K562 (cell line): ENCODE data around the gene ZNF566. TPM values are rescaled to one million over a fixed set of nuclear protein-coding genes. Genes with fewer than 3 reads are reported as not detected.

Experiments used
- ATAC-seq: fragments of 200-7000 bp; cut with Tn5 transposase; 3 replicates; pipeline ENCODE4 v1.9.1; 2020; ENCODE audit warnings: moderate library complexity
- BruUV-seq: library from RNA; stranded (reverse); fragments of 400-500 nt; replicated peaks from 2 replicates; lab custom pipeline; 2021; lab: Mats Ljungman, UMichigan
- CTCF ChIA-PET: fragments of 300-600 bp; formaldehyde crosslinking; extraction: SDS; loops from one replicate; lab custom pipeline; 2021; ENCODE audit warnings: low intra/inter-chr PET ratio; lab: Yijun Ruan, JAX
- POLR2A ChIA-PET: fragments of 300-600, 350-650 bp; sonication (Branson Sonifier 250); formaldehyde crosslinking; extraction: SDS; loops from one replicate; lab custom pipeline; 2021; ENCODE audit warnings: antibody characterized with exemption, inconsistent platforms; lab: Yijun Ruan, JAX
- DNase-seq, 4 experiments: peaks; one replicate each; pipeline versions ENCODE4 v3.0.0 to v3.0.0-alpha.2; 2011 to 2018; ENCODE audit warnings: low spot score in 3 of 4, mixed read lengths in 3 of 4; ENCODE audit errors: extremely low read depth in 1 of 4
- FAIRE-seq: peaks from 2 replicates; lab custom pipeline; 2011; peaks lifted over from hg19 to GRCh38; lab: Jason Lieb, UNC
- H2AFZ ChIP-seq: 2 replicates; pipeline ENCODE4 v1.6.0; 2011; ENCODE audit warnings: low read depth, low read length, control low read depth, inconsistent platforms
- H3K27ac ChIP-seq: fragments of 200-600 bp; 3 replicates; pipeline ENCODE4 v1.8.0; 2011; ENCODE audit warnings: low read depth, mild to moderate bottlenecking, control low read depth, inconsistent platforms, low read length, moderate library complexity, mixed read lengths; ENCODE audit errors: extremely low read depth
- H3K27me3 ChIP-seq, 2 experiments: fragments of 300-600 bp in 1 of 2; 2 replicates in 1 of 2; 3 replicates in 1 of 2; pipeline versions ENCODE4 v1.6.0 to v1.8.0; 2011; ENCODE audit warnings: inconsistent platforms in 2 of 2, low read length in 2 of 2, mild to moderate bottlenecking in 1 of 2, mixed read lengths in 1 of 2, moderate library complexity in 1 of 2; ENCODE audit not compliant: control insufficient read depth in 2 of 2, insufficient read depth in 2 of 2
- H3K36me3 ChIP-seq: fragments of 300-600 bp; 3 replicates; pipeline ENCODE4 v1.8.0; 2011; ENCODE audit warnings: mild to moderate bottlenecking, low read length, inconsistent platforms; ENCODE audit not compliant: control insufficient read depth, insufficient read depth
- H3K4me1 ChIP-seq, 2 experiments: fragments of 200-600 bp in 1 of 2; replicated peaks in 1 of 2; 2 replicates in 1 of 2; 3 replicates in 1 of 2; pipeline versions ENCODE4 v1.5.1 to v1.8.0; 2011; ENCODE audit warnings: inconsistent platforms in 2 of 2, low read length in 2 of 2, mild to moderate bottlenecking in 1 of 2, mixed read lengths in 1 of 2, moderate library complexity in 1 of 2; ENCODE audit not compliant: control insufficient read depth in 2 of 2, insufficient read depth in 2 of 2
- H3K4me2 ChIP-seq: 2 replicates; pipeline ENCODE4 v1.6.1; 2011; ENCODE audit warnings: low read length, control low read depth, inconsistent platforms, mixed read lengths; ENCODE audit not compliant: insufficient read depth
- H3K4me3 ChIP-seq: fragments of 200-600 bp; sonication (generic), shearing (Covaris generic); 2 replicates; pipeline ENCODE4 v1.5.1; 2016; ENCODE audit warnings: control low read depth, inconsistent platforms
- H3K79me2 ChIP-seq: fragments of 200-600 bp; 3 replicates; pipeline ENCODE4 v1.8.0; 2011; ENCODE audit warnings: low read length, inconsistent platforms; ENCODE audit not compliant: control insufficient read depth, insufficient read depth
- H3K9ac ChIP-seq, 2 experiments: 2 replicates each; pipeline versions ENCODE4 v1.6.0 to v1.6.1; 2011; ENCODE audit warnings: low read depth in 2 of 2, low read length in 2 of 2, control low read depth in 1 of 2, inconsistent platforms in 1 of 2, mild to moderate bottlenecking in 1 of 2, mixed read lengths in 1 of 2; ENCODE audit not compliant: insufficient read depth in 1 of 2
- H3K9me1 ChIP-seq: one replicate; pipeline ENCODE4 v1.6.0; 2011; ENCODE audit warnings: inconsistent platforms, mild to moderate bottlenecking, low read length, moderate library complexity; ENCODE audit not compliant: control insufficient read depth, insufficient read depth
- H3K9me3 ChIP-seq: replicated peaks from 2 replicates; pipeline ENCODE4 v1.5.1; 2011; ENCODE audit warnings: low read depth, low read length, inconsistent platforms; ENCODE audit not compliant: control insufficient read depth, insufficient read depth
- H4K20me1 ChIP-seq: replicated peaks from 2 replicates; pipeline ENCODE4 v1.6.1; 2011; ENCODE audit warnings: low read length, inconsistent platforms, mixed read lengths; ENCODE audit not compliant: control insufficient read depth, insufficient read depth
- AFF1 ChIP-seq, 2 experiments: fragments of 450-650 bp; IDR thresholded peaks; 2 replicates each; pipeline ENCODE4 v1.6.1; 2018; ENCODE audit warnings: mild to moderate bottlenecking in 2 of 2, low read depth in 1 of 2; ENCODE audit not compliant: partially characterized antibody in 2 of 2
- CBFA2T2 ChIP-seq: fragments of 450-650 bp; conservative IDR thresholded peaks from 2 replicates; pipeline ENCODE4 v1.6.1; 2017; ENCODE audit warnings: mild to moderate bottlenecking
- GATAD2B ChIP-seq: fragments of 450-650 bp; IDR thresholded peaks from 2 replicates; pipeline ENCODE4 v1.6.1; 2017; ENCODE audit warnings: mild to moderate bottlenecking, borderline replicate concordance
- HOXB6 ChIP-seq: fragments of 250-450 bp; sonication (Bioruptor Pico); IDR thresholded peaks from 2 replicates; pipeline ENCODE4 v1.5.1; 2022; ENCODE audit warnings: mild to moderate bottlenecking, borderline replicate concordance
- MLX ChIP-seq, 2 experiments: fragments of 450-650 bp in 1 of 2; sonication (generic) in 1 of 2; formaldehyde crosslinking; conservative IDR thresholded peaks; 2 replicates each; pipeline versions ENCODE4 v1.4.0 to v1.8.1; 2020 to 2022; ENCODE audit warnings: mild to moderate bottlenecking in 1 of 2, missing genetic modification reagents in 1 of 2
- MYNN ChIP-seq, 2 experiments: sonication (generic); formaldehyde crosslinking in 1 of 2; IDR thresholded peaks; 2 replicates each; pipeline versions ENCODE4 v1.5.0 to v1.6.1; 2016 to 2020; ENCODE audit warnings: antibody characterized with exemption in 1 of 2, missing genetic modification reagents in 1 of 2
- NFE2 ChIP-seq: IDR thresholded peaks from 2 replicates; pipeline ENCODE4 v1.6.1; 2014; ENCODE audit warnings: antibody characterized with exemption, low read depth
- PKNOX1 ChIP-seq: fragments of 450-650 bp; IDR thresholded peaks from 2 replicates; pipeline ENCODE4 v1.6.1; 2016
- RBFOX2 ChIP-seq: fragments of 200-400 bp; formaldehyde crosslinking; IDR thresholded peaks from 2 replicates; pipeline ENCODE4 v1.6.1; 2017; ENCODE audit warnings: low read depth, mild to moderate bottlenecking, low read length, moderate library complexity
- THRA ChIP-seq: fragments of 450-650 bp; IDR thresholded peaks from 2 replicates; pipeline ENCODE4 v1.6.1; 2017; ENCODE audit warnings: mild to moderate bottlenecking, moderate library complexity
- TRIM28 ChIP-seq: fragments of 450-650 bp; IDR thresholded peaks from 2 replicates; pipeline ENCODE4 v1.6.1; 2017
- ZNF316 ChIP-seq: fragments of 450-650 bp; IDR thresholded peaks from 2 replicates; pipeline ENCODE4 v1.6.1; 2016
- ZNF668 ChIP-seq: fragments of 250-450 bp; sonication (Bioruptor Pico); IDR thresholded peaks from 2 replicates; pipeline ENCODE4 v1.8.0; 2022; ENCODE audit warnings: mild to moderate bottlenecking, inconsistent platforms
- WGBS: fragments of 100-300 bp; shearing (Covaris generic); methylation state at CpG from one replicate; pipeline ENCODE4 v1.1.6; 2016; ENCODE audit warnings: low coverage, mixed read lengths; ENCODE audit not compliant: insufficient coverage; ENCODE audit errors: missing lambda C conversion rate; 5-methylcytosine and 5-hydroxymethylcytosine counted together
- in situ Hi-C: fragments of 300-500 bp; cut with MboI; formaldehyde crosslinking; loops from 4 replicates; pipeline ENCODE4 v1.15.0; 2018; ENCODE audit warnings: inconsistent platforms, mixed read lengths
- intact Hi-C: fragments of 100-400 bp; cut with micrococcal nuclease; formaldehyde crosslinking; loops from 2 replicates; pipeline ENCODE4 v1.14.2; 2022
- polyA plus RNA-seq, 8 experiments: library from polyadenylated mRNA; depleted of rRNA in 4 of 8; stranded (reverse) in 5 of 8; unstranded in 3 of 8; fragments of >200 nt; fragmentation: Nextera tagmentation in 2 of 8; fragmentation: Illumina TruSeq in 1 of 8; extraction: Ambion mirVana in 2 of 8; extraction: Trizol in 1 of 8; gene quantifications; 2 replicates each; pipeline versions ENCODE4 v1.2.1 to v1.2.3, GENCODE V29; 2011 to 2014; ENCODE audit warnings: inconsistent platforms in 1 of 8, missing spikeins in 1 of 8
- total RNA-seq, 7 experiments: library from RNA; depleted of rRNA in 6 of 7; stranded (reverse); fragments of >200 nt in 6 of 7; fragmentation: Illumina TruSeq in 2 of 7; extraction: Trizol in 2 of 7; gene quantifications; 2 replicates each; pipeline versions ENCODE4 v1.2.1 to v1.2.3, GENCODE V29; 2011 to 2021; ENCODE audit warnings: low replicate concordance in 1 of 7

The ZNF566 gene
- total and polyA plus RNA-seq, 9 of the 15 experiments (the other 6 are each of a cell fraction or from before 2014, with no cell fraction given), result 5.5 to 11.4 (median 9.7) TPM

GRCh38 chr19:36497001-36497400 lies 7.6 kb upstream of the ZNF566 start:
- no peak overlapping the region for H3K27ac ChIP-seq
- intact Hi-C loops (no loop called here), in situ Hi-C loops (no loop called here)
- no peak overlapping the region for H3K4me3 ChIP-seq
- no peak overlapping the region for H2AFZ ChIP-seq
- POLR2A ChIA-PET, result interaction anchor here (0.6 kb wide), 2 partner anchors 31 to 369 kb away, joined by 3 read pairs; partner anchors contain the start of gene ZNF260
- ATAC-seq, result no peak
- no peak for FAIRE-seq
- no peaks in the 10 kb centered on the region for H4K20me1 ChIP-seq
- peak in 1 of 4 experiments; percentile 14 for DNase-seq
- BruUV-seq, result no TSS peak
- H3K79me2 ChIP-seq, result no peaks in the 10 kb centered on the region
- no peaks in the 10 kb centered on the region; a peak in 2 of 5 replicates for H3K4me1 ChIP-seq
- WGBS, result 2% methylated on average over 16 of the region's 17 CpGs
- no peak overlapping the region for H3K9ac ChIP-seq
- H3K4me2 ChIP-seq, result no peak overlapping the region
- H3K27me3 ChIP-seq, result no peaks in the 10 kb centered on the region; a peak in 1 of 5 replicates
- no peaks in the 10 kb centered on the region for H3K9me1 ChIP-seq
- no peaks in the 10 kb centered on the region; the same call in 1 of the 2 replicates for H3K9me3 ChIP-seq
- CTCF ChIA-PET, result no interaction called here
- H3K36me3 ChIP-seq, result no peaks in the 10 kb centered on the region
- no peak for TF ChIP-seq HOXB6 (CRISPR knock-in tag)
- TF ChIP-seq ZNF316, result 0 out of 2 replicates have a peak, but pooled peaks have one; percentile 19
- TF ChIP-seq MYNN (IDR thresholded peaks at IDR 0.05), result no peak
- TF ChIP-seq MYNN (CRISPR knock-in tag; IDR thresholded peaks at IDR 0.05), result no peak
- no peak for TF ChIP-seq AFF1 (IDR thresholded peaks at IDR 0.05; ENCODE audit: low read depth in 1 of 2, partially characterized antibody in 2 of 2)
- no peak for TF ChIP-seq THRA
- no peak for TF ChIP-seq CBFA2T2
- TF ChIP-seq ZNF668, result no peak
- no peak for TF ChIP-seq PKNOX1
- TF ChIP-seq TRIM28, result no peak
- TF ChIP-seq RBFOX2, result no peak
- no peak for TF ChIP-seq MLX (CRISPR knock-in tag; conservative IDR thresholded peaks at IDR 0.05)
- peak; percentile 25; the same call in 1 of the 2 replicates for TF ChIP-seq NFE2
- no peak for TF ChIP-seq GATAD2B
